PC-3 (cell line): ENCODE measurements around the gene ORAI2. TPM values are rescaled to one million over a fixed set of nuclear protein-coding genes. Genes with fewer than 3 reads are reported as not detected.

ENCODE experiments used
- ATAC-seq: fragments of 200-7000 bp; cut with Tn5 transposase; 2 replicates; pipeline ENCODE4 v1.9.1; 2020; ENCODE audit warnings: mild to moderate bottlenecking, moderate library complexity
- BruUV-seq: library from RNA; stranded (reverse); fragments of 400-500 nt; replicated peaks from 2 replicates; lab custom pipeline; 2021; lab: Mats Ljungman, UMichigan
- CTCF ChIA-PET: fragments of 300-600 bp; sonication (Branson Sonifier 250); formaldehyde crosslinking; loops from one replicate; lab custom pipeline; 2022; ENCODE audit warnings: antibody characterized with exemption; lab: Charles Lee
- POLR2A ChIA-PET: fragments of 300-600 bp; sonication (Branson Sonifier 250); formaldehyde crosslinking; loops from one replicate; lab custom pipeline; 2022; ENCODE audit warnings: antibody characterized with exemption; ENCODE audit not compliant: unreplicated experiment; lab: Charles Lee
- DNase-seq: peaks from one replicate; pipeline ENCODE4 v3.0.0-alpha.2; 2015
- H2AFZ ChIP-seq: fragments of 300-600 bp; sonication (generic); 2 replicates; pipeline ENCODE4 v1.6.0; 2016; ENCODE audit warnings: antibody characterized with exemption, low read length
- H3F3A ChIP-seq: fragments of 300-600 bp; sonication (generic); one replicate; pipeline ENCODE4 v1.6.0; 2017; ENCODE audit warnings: antibody characterized with exemption, low read length, control low read depth, mild to moderate bottlenecking; ENCODE audit not compliant: unreplicated experiment
- H3K27ac ChIP-seq: fragments of 300-600 bp; sonication (generic); 2 replicates; pipeline ENCODE4 v1.5.1; 2016; ENCODE audit warnings: mild to moderate bottlenecking, low read length
- H3K27me3 ChIP-seq: fragments of 300-600 bp; sonication (generic); 2 replicates; pipeline ENCODE4 v1.6.1; 2016; ENCODE audit warnings: low read length, mixed read lengths
- H3K36me3 ChIP-seq: fragments of 300-600 bp; sonication (generic); 2 replicates; pipeline ENCODE4 v1.6.1; 2016; ENCODE audit warnings: low read depth, mixed run types, low read length, mixed read lengths
- H3K4me1 ChIP-seq: fragments of 300-600 bp; sonication (generic); 2 replicates; pipeline ENCODE4 v1.5.1; 2016; ENCODE audit warnings: low read length; ENCODE audit not compliant: insufficient read depth
- H3K4me2 ChIP-seq: fragments of 300-600 bp; sonication (generic); 2 replicates; pipeline ENCODE4 v1.6.0; 2016; ENCODE audit warnings: low read length
- H3K4me3 ChIP-seq: fragments of 300-600 bp; sonication (generic); 2 replicates; pipeline ENCODE4 v1.5.1; 2016; ENCODE audit warnings: mild to moderate bottlenecking, low read length, mixed read lengths
- H3K79me2 ChIP-seq: fragments of 300-600 bp; sonication (generic); 2 replicates; pipeline ENCODE4 v1.6.1; 2017; ENCODE audit warnings: low read length, mixed read lengths
- H3K9ac ChIP-seq: fragments of 300-600 bp; sonication (generic); 2 replicates; pipeline ENCODE4 v1.6.0; 2016; ENCODE audit warnings: mild to moderate bottlenecking, low read length
- H3K9me2 ChIP-seq: fragments of 300-600 bp; sonication (generic); replicated peaks from 2 replicates; pipeline ENCODE4 v1.6.1; 2016; ENCODE audit warnings: mixed run types, low read length, mixed read lengths
- H3K9me3 ChIP-seq: fragments of 300-600 bp; sonication (generic); 2 replicates; pipeline ENCODE4 v1.6.1; 2016; ENCODE audit warnings: low read length, mixed read lengths
- H4K20me1 ChIP-seq: fragments of 300-600 bp; sonication (generic); 2 replicates; pipeline ENCODE4 v1.6.1; 2016; ENCODE audit warnings: low read length, mixed read lengths
- EZH2 ChIP-seq: fragments of 300-600 bp; sonication (generic); IDR thresholded peaks from one replicate; pipeline ENCODE4 v1.6.1; 2017; ENCODE audit warnings: antibody characterized with exemption, mild to moderate bottlenecking, low read length; ENCODE audit not compliant: unreplicated experiment
- EZH2phosphoT487 ChIP-seq: fragments of 300-600 bp; sonication (generic); IDR thresholded peaks from 2 replicates; pipeline ENCODE4 v1.6.1; 2018; ENCODE audit warnings: mild to moderate bottlenecking, antibody characterized with exemption, low read length, borderline replicate concordance
- intact Hi-C: fragments of 100-400 bp; cut with micrococcal nuclease; formaldehyde crosslinking; loops from 2 replicates; pipeline ENCODE4 v1.9.0; 2023
- total RNA-seq: library from RNA; depleted of rRNA; stranded (reverse); fragments of >200 nt; gene quantifications from 2 replicates; pipeline ENCODE4 v1.2.3, GENCODE V29; 2014
- TF ChIP-seq, protein P1 (sequence below): fragments of 300-600 bp; sonication (generic); conservative IDR thresholded peaks from 2 replicates; pipeline ENCODE4 v1.5.1; 2017; ENCODE audit warnings: antibody characterized with exemption, low read depth, mild to moderate bottlenecking, low read length

The ORAI2 gene
- total RNA-seq, 1 experiment from 2014 or later = 20.8 TPM

DNA sequence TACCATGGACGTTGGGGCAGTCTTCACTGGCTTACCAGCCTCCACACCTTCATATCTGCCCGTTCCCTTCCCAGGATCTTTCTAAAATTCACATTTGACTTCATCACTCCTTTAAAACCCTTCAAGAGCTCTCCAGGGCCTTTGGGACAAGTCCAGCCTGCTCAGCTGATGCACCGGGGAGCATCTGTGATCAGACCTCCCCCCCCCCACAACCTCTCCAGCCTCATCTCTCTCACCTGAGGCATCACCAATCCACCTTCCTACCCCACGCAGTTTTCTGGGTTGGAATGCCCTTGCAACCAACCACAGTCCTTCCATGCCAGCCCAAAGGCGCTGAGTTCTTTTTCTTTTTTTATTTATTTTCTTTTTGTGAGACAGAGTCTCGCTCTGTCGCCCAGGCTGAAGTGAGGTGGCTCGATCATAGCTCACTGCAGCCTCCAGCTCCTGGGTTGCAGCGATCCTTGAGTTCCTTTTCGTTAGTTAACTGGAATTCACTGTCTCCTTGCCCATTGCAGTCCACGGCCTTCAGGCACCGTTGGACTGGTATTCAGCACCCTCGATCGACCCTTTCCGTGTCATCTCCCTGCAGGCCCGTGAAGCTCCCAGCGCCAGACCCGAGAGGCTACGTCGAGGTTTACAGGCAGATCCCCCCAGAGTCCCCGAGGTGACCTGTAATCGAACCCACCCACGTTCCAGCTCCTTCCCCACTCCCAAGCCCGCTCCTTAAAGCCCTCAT is 30.6 kb downstream of the ORAI2 start:
- H3K4me2 ChIP-seq = peak overlapping the region; percentile 91
- ChIA-PET POLR2A (no interaction called here), CTCF (interaction anchor here (0.6 kb wide), 1 partner anchor 1968 kb away, joined by 6 read pairs; no protein-coding TSS in a partner anchor)
- BruUV-seq = TSS peak; percentile 52
- H3K4me1 ChIP-seq = peaks cover 10% of the 10 kb centered on the region; the same call in 1 of the 2 replicates
- DNase-seq (no peak), ATAC-seq (peak; percentile 23)
- H3K79me2 ChIP-seq = peaks cover 24% of the 10 kb centered on the region
- no peaks in the 10 kb centered on the region for H3K36me3 ChIP-seq
- TF ChIP-seq EZH2 = no peak
- TF ChIP-seq, protein P1, sequence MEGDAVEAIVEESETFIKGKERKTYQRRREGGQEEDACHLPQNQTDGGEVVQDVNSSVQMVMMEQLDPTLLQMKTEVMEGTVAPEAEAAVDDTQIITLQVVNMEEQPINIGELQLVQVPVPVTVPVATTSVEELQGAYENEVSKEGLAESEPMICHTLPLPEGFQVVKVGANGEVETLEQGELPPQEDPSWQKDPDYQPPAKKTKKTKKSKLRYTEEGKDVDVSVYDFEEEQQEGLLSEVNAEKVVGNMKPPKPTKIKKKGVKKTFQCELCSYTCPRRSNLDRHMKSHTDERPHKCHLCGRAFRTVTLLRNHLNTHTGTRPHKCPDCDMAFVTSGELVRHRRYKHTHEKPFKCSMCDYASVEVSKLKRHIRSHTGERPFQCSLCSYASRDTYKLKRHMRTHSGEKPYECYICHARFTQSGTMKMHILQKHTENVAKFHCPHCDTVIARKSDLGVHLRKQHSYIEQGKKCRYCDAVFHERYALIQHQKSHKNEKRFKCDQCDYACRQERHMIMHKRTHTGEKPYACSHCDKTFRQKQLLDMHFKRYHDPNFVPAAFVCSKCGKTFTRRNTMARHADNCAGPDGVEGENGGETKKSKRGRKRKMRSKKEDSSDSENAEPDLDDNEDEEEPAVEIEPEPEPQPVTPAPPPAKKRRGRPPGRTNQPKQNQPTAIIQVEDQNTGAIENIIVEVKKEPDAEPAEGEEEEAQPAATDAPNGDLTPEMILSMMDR = no peak
- TF ChIP-seq EZH2phosphoT487 = no peak
- H3K9ac ChIP-seq = peak overlapping the region; percentile 82
- peak overlapping the region; percentile 90 for H3K4me3 ChIP-seq
- H3K9me3 ChIP-seq = no peaks in the 10 kb centered on the region
- H3F3A ChIP-seq = no peaks in the 10 kb centered on the region
- no peaks in the 10 kb centered on the region for H3K9me2 ChIP-seq
- H3K27me3 ChIP-seq = no peaks in the 10 kb centered on the region
- H2AFZ ChIP-seq = peak overlapping the region; percentile 96
- intact Hi-C loops = loop anchor here (2.0 kb wide), 1 partner anchor 59 kb away; no protein-coding TSS in a partner anchor
- no peaks in the 10 kb centered on the region for H4K20me1 ChIP-seq
- H3K27ac ChIP-seq = no peak overlapping the region

DNA sequence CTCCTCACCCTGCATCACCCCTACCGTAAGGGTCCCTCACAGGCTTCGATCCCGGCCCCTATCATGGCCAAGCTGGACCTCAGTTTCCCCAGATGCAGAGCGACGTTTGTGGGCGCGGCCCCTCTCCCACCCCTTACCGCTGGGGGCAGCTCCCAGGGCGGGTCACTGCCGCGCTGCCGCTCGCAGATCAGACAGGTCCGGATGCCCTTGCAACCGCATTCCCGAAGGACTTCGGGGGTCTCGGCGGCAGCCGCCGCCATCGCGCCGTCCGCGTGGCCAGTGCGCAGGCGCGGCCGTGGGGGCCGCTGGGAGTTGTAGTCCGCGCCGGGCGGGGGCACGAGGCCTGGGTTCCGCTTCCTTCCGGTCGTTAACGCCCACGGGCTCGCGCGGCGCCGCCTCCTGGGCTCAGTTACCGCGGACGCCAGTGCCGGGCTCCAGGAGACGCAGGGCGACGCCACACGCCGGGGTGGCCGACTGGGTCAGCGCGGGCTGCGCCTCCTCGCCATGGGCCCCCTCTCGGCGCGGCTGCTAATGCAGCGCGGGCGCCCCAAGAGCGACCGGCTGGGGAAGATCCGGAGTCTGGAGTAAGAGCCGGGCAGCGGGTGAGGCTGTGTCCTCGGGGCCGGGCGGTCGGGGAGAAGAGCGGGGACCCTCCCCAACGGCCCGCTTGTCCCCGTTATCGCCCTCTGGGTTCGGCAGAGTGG is 31.4 kb downstream of the ORAI2 start, which contains the start of the genes ALKBH4 and LRWD1:
Gene ALKBH4, minus strand, starts transcription at position 287 of the 704 bp plus-strand sequence. Its CDS starts 27 bp downstream, at position 260.
Gene LRWD1, plus strand, starts transcription at position 408 of the 704 bp plus-strand sequence. Its CDS starts 97 bp downstream, at position 505.
- Histone ChIP-seq H3K79me2 (peaks cover 24% of the 10 kb centered on the region), H2AFZ (peak within 1 kb of the TSS; percentile 96), H3K9ac (peak within 1 kb of the TSS; percentile 82), H3K4me3 (peak within 1 kb of the TSS; percentile 90), H3K4me1 (peaks cover 10% of the 10 kb centered on the region; the same call in 1 of the 2 replicates), H3F3A (no peaks in the 10 kb centered on the region), H3K9me2 (no peaks in the 10 kb centered on the region), H3K27ac (no peak within 1 kb of the TSS), H3K4me2 (peak within 1 kb of the TSS; percentile 91), H3K27me3 (no peaks in the 10 kb centered on the region), H4K20me1 (no peaks in the 10 kb centered on the region), H3K9me3 (no peaks in the 10 kb centered on the region), H3K36me3 (no peaks in the 10 kb centered on the region; the same call in 1 of the 2 replicates)
- POLR2A ChIA-PET = interaction anchor here (0.5 to 0.6 kb wide), 3 partner anchors 21 to 1926 kb away, joined by 5 to 6 read pairs (median 6); partner anchors contain the start of gene AGFG2
- TF ChIP-seq EZH2phosphoT487 (no peak), EZH2 (no peak)
- TF ChIP-seq, protein P1 = 0 out of 2 replicates have a peak, but pooled peaks have one; percentile 15
- peak; percentile 88 for DNase-seq
- intact Hi-C loops = loop anchor here (2.0 kb wide), 1 partner anchor 60 kb away; no protein-coding TSS in a partner anchor
- BruUV-seq = no TSS peak
- ATAC-seq = peak; percentile 90
- CTCF ChIA-PET = interaction anchor here (0.6 kb wide), 2 partner anchors 187 to 1968 kb away, joined by 6 to 13 read pairs; no protein-coding TSS in a partner anchor
